HG03196 (cell line): ENCODE data around the gene MAP3K1.
A peak's percentile ranks its signal among the peaks of the same experiment; 100 is the strongest.
"Not testable (repeated sequence)": the region's sequence is repeated elsewhere in the genome, so short reads cannot be mapped to it uniquely, and the experiment has no call there.

Experiments used
- ATAC-seq: cut with Tn5 transposase; IDR thresholded peaks from one replicate; pipeline ENCODE4 v1.9.1; 2021; ENCODE audit not compliant: unreplicated experiment

MAP3K1 gene

GRCh38 chr5:56815658-56816545, 553 bp downstream of the MAP3K1 start:
- peak; percentile 16 for ATAC-seq

- ATAC-seq: peak; percentile 48
Measured at GRCh38 chr5:56816546-56817081, 1.3 kb downstream of the MAP3K1 start.

GRCh38 chr5:56817263-56818014, 2.1 kb downstream of the MAP3K1 start:
- no peak for ATAC-seq

- ATAC-seq: no peak
Measured at GRCh38 chr5:56818450-56819037, 3.2 kb downstream of the MAP3K1 start.

GRCh38 chr5:56819060-56819881, 3.9 kb downstream of the MAP3K1 start:
- ATAC-seq: no peak

- not testable (repeated sequence) for ATAC-seq
Measured at GRCh38 chr5:56821868-56822267, 6.5 kb downstream of the MAP3K1 start.

- no peak for ATAC-seq
Measured at GRCh38 chr5:56822981-56823380, 7.6 kb downstream of the MAP3K1 start.

- no peak for ATAC-seq
Measured at GRCh38 chr5:56824019-56824418, 8.7 kb downstream of the MAP3K1 start.

- ATAC-seq: no peak
Measured at GRCh38 chr5:56825222-56825824, 10.0 kb downstream of the MAP3K1 start.

GRCh38 chr5:56827049-56827448, 11.7 kb downstream of the MAP3K1 start:
- ATAC-seq: no peak

GRCh38 chr5:56827924-56828323, 12.6 kb downstream of the MAP3K1 start:
- no peak for ATAC-seq

GRCh38 chr5:56829137-56829908, 14.0 kb downstream of the MAP3K1 start:
- no peak for ATAC-seq

- ATAC-seq: no peak
Measured at GRCh38 chr5:56831773-56832172, 16.4 kb downstream of the MAP3K1 start.

GRCh38 chr5:56833325-56833724, 18.0 kb downstream of the MAP3K1 start:
- ATAC-seq: no peak

- ATAC-seq: no peak
Measured at GRCh38 chr5:56837381-56837780, 22.0 kb downstream of the MAP3K1 start.

GRCh38 chr5:56837956-56838355, 22.6 kb downstream of the MAP3K1 start:
- no peak for ATAC-seq

GRCh38 chr5:56838409-56839039, 23.2 kb downstream of the MAP3K1 start:
- ATAC-seq: no peak

- ATAC-seq: no peak
Measured at GRCh38 chr5:56839062-56839461, 23.7 kb downstream of the MAP3K1 start.

- no peak for ATAC-seq
Measured at GRCh38 chr5:56840597-56840996, 25.2 kb downstream of the MAP3K1 start.
